K562 (cell line): ENCODE results near the gene ANK3. TPM values are rescaled to one million over a fixed set of nuclear protein-coding genes. Genes with fewer than 3 reads are reported as not detected.

Experiments
- ADNP ChIP-seq: fragments of 200-800 bp; sonication (Bioruptor generic); IDR thresholded peaks from 2 replicates; pipeline ENCODE4 v1.6.1; 2016; ENCODE audit warnings: missing genetic modification characterization, missing compliant biosample characterization
- ATF1 ChIP-seq, 2 experiments: fragments of 450-650 bp in 1 of 2; IDR thresholded peaks; 2 replicates each; pipeline ENCODE4 v1.6.1; 2016; ENCODE audit warnings: missing compliant biosample characterization in 1 of 2, missing genetic modification characterization in 1 of 2
- ATF2 ChIP-seq: sonication (generic); formaldehyde crosslinking; IDR thresholded peaks from 2 replicates; pipeline ENCODE4 v1.8.1; 2022; ENCODE audit warnings: missing genetic modification reagents
- CBX2 ChIP-seq: fragments of 200-600 bp; sonication (generic); IDR thresholded peaks from one replicate; pipeline ENCODE4 v1.6.1; 2012; ENCODE audit warnings: mild to moderate bottlenecking, low read length, inconsistent platforms; ENCODE audit not compliant: insufficient read depth, poor library complexity, severe bottlenecking
- CCNT2 ChIP-seq: IDR thresholded peaks from 2 replicates; pipeline ENCODE4 v1.6.1; 2011; ENCODE audit warnings: borderline replicate concordance, low read depth, mild to moderate bottlenecking, moderate library complexity, mixed read lengths, low read length; ENCODE audit not compliant: insufficient read length; ENCODE audit errors: extremely low read depth
- E2F8 ChIP-seq: fragments of 450-650 bp; IDR thresholded peaks from 2 replicates; pipeline ENCODE4 v1.7.1; 2018; ENCODE audit warnings: mild to moderate bottlenecking, low read depth; ENCODE audit not compliant: partially characterized antibody
- GATAD2B ChIP-seq: fragments of 450-650 bp; IDR thresholded peaks from 2 replicates; pipeline ENCODE4 v1.6.1; 2017; ENCODE audit warnings: mild to moderate bottlenecking, borderline replicate concordance
- MAFK ChIP-seq: IDR thresholded peaks from 2 replicates; pipeline ENCODE4 v1.6.1; 2011; ENCODE audit warnings: low read length, improper control_type of control experiment
- MECOM ChIP-seq: fragments of 250-450 bp; sonication (Bioruptor Pico); IDR thresholded peaks from 2 replicates; pipeline ENCODE4 v1.8.0; 2022; ENCODE audit warnings: inconsistent platforms
- MTF1 ChIP-seq: fragments of 250-450 bp; sonication (Bioruptor Pico); IDR thresholded peaks from 2 replicates; pipeline ENCODE4 v1.9.0; 2021; ENCODE audit warnings: moderate library complexity, mild to moderate bottlenecking, inconsistent platforms, borderline replicate concordance
- NCOR1 ChIP-seq: fragments of 450-650 bp; IDR thresholded peaks from 2 replicates; pipeline ENCODE4 v1.6.1; 2016; ENCODE audit warnings: mild to moderate bottlenecking, moderate library complexity
- NR2C1 ChIP-seq, 2 experiments: fragments of 450-650 bp; IDR thresholded peaks; 2 replicates each; pipeline ENCODE4 v1.6.1; 2017; ENCODE audit warnings: mild to moderate bottlenecking in 2 of 2, antibody characterized with exemption in 1 of 2, inconsistent platforms in 1 of 2, missing compliant biosample characterization in 1 of 2, missing genetic modification characterization in 1 of 2
- NR2C2 ChIP-seq, 2 experiments: fragments of 200-800 bp in 1 of 2; sonication (Bioruptor generic) in 1 of 2; sonication (generic) in 1 of 2; formaldehyde crosslinking in 1 of 2; IDR thresholded peaks; 2 replicates each; pipeline versions ENCODE4 v1.6.1 to v1.8.0; 2016 to 2022; ENCODE audit warnings: mild to moderate bottlenecking in 1 of 2, missing compliant biosample characterization in 1 of 2, missing genetic modification characterization in 1 of 2, missing genetic modification reagents in 1 of 2
- PHTF2 ChIP-seq: fragments of 250-450 bp; sonication (Bioruptor Pico); IDR thresholded peaks from 2 replicates; pipeline ENCODE4 v1.5.0; 2021; ENCODE audit warnings: mild to moderate bottlenecking
- RAD51 ChIP-seq: fragments of 450-650 bp; IDR thresholded peaks from 2 replicates; pipeline ENCODE4 v1.7.1; 2016; ENCODE audit warnings: low read depth, mild to moderate bottlenecking, borderline replicate concordance
- RBM39 ChIP-seq: fragments of 200-400 bp; formaldehyde crosslinking; optimal IDR thresholded peaks from 2 replicates; pipeline ENCODE3; 2018; ENCODE audit warnings: low read depth, low read length
- SRSF1 ChIP-seq: fragments of 200-400 bp; formaldehyde crosslinking; IDR thresholded peaks from 2 replicates; pipeline ENCODE4 v1.6.1; 2017; ENCODE audit warnings: mild to moderate bottlenecking, low read depth, low read length, moderate library complexity
- TAL1 ChIP-seq: fragments of 450-650 bp; IDR thresholded peaks from 2 replicates; pipeline ENCODE4 v1.6.1; 2016; ENCODE audit warnings: mild to moderate bottlenecking
- ZFP30 ChIP-seq: fragments of 250-450 bp; sonication (Bioruptor Pico); IDR thresholded peaks from 2 replicates; pipeline ENCODE4 v1.8.0; 2022; ENCODE audit warnings: moderate library complexity, mild to moderate bottlenecking, inconsistent platforms, borderline replicate concordance
- ZNF655 ChIP-seq: fragments of 250-450 bp; sonication (Bioruptor Pico); IDR thresholded peaks from 2 replicates; pipeline ENCODE4 v1.5.0; 2021
- ZNF696 ChIP-seq: fragments of 250-450 bp; sonication (Bioruptor Pico); conservative IDR thresholded peaks from 2 replicates; pipeline ENCODE4 v1.4.0; 2020; ENCODE audit warnings: mild to moderate bottlenecking, moderate library complexity
- ZNF77 ChIP-seq: fragments of 250-450 bp; sonication (Bioruptor Pico); IDR thresholded peaks from 2 replicates; pipeline ENCODE4 v1.5.0; 2020
- ZNF79 ChIP-seq: fragments of 250-450 bp; sonication (Bioruptor Pico); IDR thresholded peaks from 2 replicates; pipeline ENCODE4 v1.4.0; 2020; ENCODE audit warnings: low read depth, mild to moderate bottlenecking, moderate library complexity
- polyA plus RNA-seq, 8 experiments: library from polyadenylated mRNA; depleted of rRNA in 4 of 8; stranded (reverse) in 5 of 8; unstranded in 3 of 8; fragments of >200 nt; fragmentation: Nextera tagmentation in 2 of 8; fragmentation: Illumina TruSeq in 1 of 8; extraction: Ambion mirVana in 2 of 8; extraction: Trizol in 1 of 8; gene quantifications; 2 replicates each; pipeline versions ENCODE4 v1.2.1 to v1.2.3, GENCODE V29; 2011 to 2014; ENCODE audit warnings: inconsistent platforms in 1 of 8, missing spikeins in 1 of 8
- total RNA-seq, 7 experiments: library from RNA; depleted of rRNA in 6 of 7; stranded (reverse); fragments of >200 nt in 6 of 7; fragmentation: Illumina TruSeq in 2 of 7; extraction: Trizol in 2 of 7; gene quantifications; 2 replicates each; pipeline versions ENCODE4 v1.2.1 to v1.2.3, GENCODE V29; 2011 to 2021; ENCODE audit warnings: low replicate concordance in 1 of 7

Gene ANK3
- total and polyA plus RNA-seq, 9 of the 15 experiments (the other 6 are each of a cell fraction or from before 2014, with no cell fraction given) = 10.0 to 32.3 (median 17.9) TPM

DNA sequence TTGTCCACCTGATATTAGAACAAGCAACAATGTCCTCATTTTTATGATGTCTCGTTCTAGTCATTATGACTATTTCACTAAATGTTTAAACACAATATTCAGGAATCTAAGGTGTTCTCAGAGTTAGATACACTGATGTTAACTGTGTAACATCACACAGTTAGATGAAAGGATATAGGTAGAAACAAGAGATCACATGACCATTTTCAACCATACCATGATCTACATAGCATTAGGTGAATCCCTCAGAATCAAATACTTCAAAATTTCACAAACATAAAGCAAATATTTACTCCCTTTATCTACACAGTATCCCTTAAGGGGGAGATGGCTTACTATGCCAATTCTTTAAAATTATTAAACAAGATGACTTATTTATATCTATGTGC is 90.3 kb downstream of the ANK3 start (continued):
- no peak for TF ChIP-seq SRSF1
- TF ChIP-seq TAL1 = no peak
- peak; percentile 86 for TF ChIP-seq RAD51
- TF ChIP-seq ZNF696 (CRISPR knock-in tag) = no peak
- TF ChIP-seq ATF1 (CRISPR knock-in tag; IDR thresholded peaks at IDR 0.05) = no peak
- no peak for TF ChIP-seq ATF1 (tag; IDR thresholded peaks at IDR 0.05)
- TF ChIP-seq ADNP (tag) = no peak
- no peak for TF ChIP-seq ZNF655
- no peak for TF ChIP-seq NR2C2 (CRISPR knock-in tag; IDR thresholded peaks at IDR 0.05)
- TF ChIP-seq NR2C2 (tag; IDR thresholded peaks at IDR 0.05) = no peak
- TF ChIP-seq ZFP30 = no peak
- TF ChIP-seq MECOM (CRISPR knock-in tag) = peak; percentile 70
- TF ChIP-seq NCOR1 = no peak
- no peak for TF ChIP-seq MAFK
- no peak for TF ChIP-seq ZNF77 (CRISPR knock-in tag)
- no peak for TF ChIP-seq RBM39
- TF ChIP-seq E2F8 = no peak
- TF ChIP-seq NR2C1 (IDR thresholded peaks at IDR 0.05) = 0 out of 2 replicates have a peak, but pooled peaks have one; percentile 15
- no peak for TF ChIP-seq NR2C1 (tag; IDR thresholded peaks at IDR 0.05)
- TF ChIP-seq CBX2 = no peak
- no peak for TF ChIP-seq CCNT2
- no peak for TF ChIP-seq ATF2 (CRISPR knock-in tag)
- no peak for TF ChIP-seq MTF1
- TF ChIP-seq PHTF2 (CRISPR knock-in tag) = no peak
- 0 out of 2 replicates have a peak, but pooled peaks have one; percentile 31 for TF ChIP-seq GATAD2B
- no peak for TF ChIP-seq ZNF79 (CRISPR knock-in tag)
